Astrocyte of the cerebellum (primary cell): ENCODE results near the gene PPP6R3.
"Not testable (repeated sequence)": the region's sequence is repeated elsewhere in the genome, so short reads cannot be mapped to it uniquely, and the experiment has no call there.

ENCODE experiments used
- DNase-seq: peaks from one replicate; pipeline ENCODE4 v3.0.0-alpha.2; 2011; ENCODE audit warnings: low read depth
- H3K4me3 ChIP-seq: 2 replicates; pipeline ENCODE4 v1.5.1; 2011; ENCODE audit warnings: mild to moderate bottlenecking, low read depth, low read length, moderate library complexity
- CTCF ChIP-seq: IDR thresholded peaks from 2 replicates; pipeline ENCODE4 v1.5.1; 2012; ENCODE audit warnings: low read length, low read depth, moderate library complexity, mild to moderate bottlenecking; ENCODE audit errors: missing control alignments
- in situ Hi-C: cut with HindIII; loops from 2 replicates; pipeline ENCODE4 v1.10.0; 2017; ENCODE audit warnings: low sequenced_read_pairs

The PPP6R3 gene

GRCh38 chr11:68536706-68537105 is 76.2 kb downstream of the PPP6R3 start:
- TF ChIP-seq CTCF: no peak
- in situ Hi-C loops: no loop called here
- H3K4me3 ChIP-seq: no peak overlapping the region
- DNase-seq: no peak

GRCh38 chr11:68538025-68538424 is 77.5 kb downstream of the PPP6R3 start:
- in situ Hi-C loops: no loop called here
- DNase-seq: no peak
- H3K4me3 ChIP-seq: no peak overlapping the region
- no peak for TF ChIP-seq CTCF

GRCh38 chr11:68539395-68539794 is 78.8 kb downstream of the PPP6R3 start:
- no peak overlapping the region for H3K4me3 ChIP-seq
- no peak for DNase-seq
- in situ Hi-C loops: no loop called here
- TF ChIP-seq CTCF: no peak

- H3K4me3 ChIP-seq, in situ Hi-C loops, DNase-seq: not testable (repeated sequence)
Measured at GRCh38 chr11:68540504-68540903, 80.0 kb downstream of the PPP6R3 start.

GRCh38 chr11:68541116-68541515 is 80.6 kb downstream of the PPP6R3 start:
- in situ Hi-C loops: no loop called here
- no peak for TF ChIP-seq CTCF
- no peak for DNase-seq
- H3K4me3 ChIP-seq: no peak overlapping the region

GRCh38 chr11:68541991-68542390 is 81.4 kb downstream of the PPP6R3 start:
- in situ Hi-C loops: no loop called here
- no peak for DNase-seq
- TF ChIP-seq CTCF: no peak

GRCh38 chr11:68542617-68543016 is 82.1 kb downstream of the PPP6R3 start:
- TF ChIP-seq CTCF: no peak

More at GRCh38 chr11:68541991-68542390, 81.4 kb downstream of the PPP6R3 start:
- H3K4me3 ChIP-seq: no peak overlapping the region

More at GRCh38 chr11:68542617-68543016, 82.1 kb downstream of the PPP6R3 start:
- in situ Hi-C loops: no loop called here
- peak; percentile 86 for DNase-seq
- H3K4me3 ChIP-seq: no peak overlapping the region
